GM21526 (cell line): ENCODE results near the gene S100A11.

Source experiments
- ATAC-seq: cut with Tn5 transposase; IDR thresholded peaks from one replicate; pipeline ENCODE4 v1.9.1; 2021; ENCODE audit warnings: moderate library complexity; ENCODE audit not compliant: unreplicated experiment, low FRiP score

The S100A11 gene

GRCh38 chr1:152005360-152005912 is 31.4 kb downstream of the S100A11 start:
- ATAC-seq: no peak

DNA sequence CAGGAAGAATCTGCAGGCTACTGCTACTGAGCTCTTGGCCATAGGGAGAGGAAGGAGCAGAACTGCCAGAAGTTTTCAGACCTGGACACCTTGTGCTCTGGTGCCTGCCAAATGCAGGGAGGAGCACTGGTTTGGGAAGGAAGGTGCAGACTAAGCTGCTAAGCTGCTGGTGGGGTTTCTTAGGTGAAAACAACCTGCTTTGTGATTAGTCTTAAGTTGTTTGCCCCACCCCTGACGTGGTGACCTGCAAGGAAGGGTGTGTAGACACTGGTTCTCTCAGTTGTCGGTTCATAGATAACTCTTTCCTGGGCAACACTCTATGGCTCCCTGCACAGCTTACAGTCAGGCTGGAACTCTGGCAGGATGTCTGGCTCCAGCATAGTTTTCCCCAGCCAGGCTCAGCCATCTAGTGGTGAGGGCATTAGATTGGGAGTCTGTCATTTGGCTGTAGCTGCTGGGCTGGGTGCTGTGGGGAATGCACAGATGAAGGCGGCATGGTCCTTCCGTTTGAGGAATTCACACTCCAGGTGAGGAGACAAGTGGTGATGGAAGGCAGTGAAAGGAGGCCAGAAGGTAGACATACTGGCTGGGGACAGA is 32.9 kb downstream of the S100A11 start:
- ATAC-seq: no peak

DNA sequence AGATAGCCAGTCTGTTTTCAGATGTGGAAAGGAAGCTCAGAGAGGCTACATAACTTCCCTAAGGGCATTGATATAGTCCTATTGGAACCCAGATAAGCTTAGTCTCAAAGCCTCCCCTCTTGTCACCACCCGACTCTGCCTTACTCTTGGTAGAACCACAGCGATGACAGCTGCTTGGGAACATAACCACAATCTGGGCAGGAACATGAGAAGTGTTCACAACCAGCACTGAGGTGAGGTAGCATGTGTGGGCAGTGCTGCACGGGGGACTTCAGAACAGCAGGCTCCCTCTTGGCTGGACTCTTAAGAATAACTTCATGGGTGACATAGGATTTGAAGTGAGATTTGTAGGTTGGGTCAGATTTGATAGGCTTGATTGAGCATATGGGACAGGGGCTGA is 33.8 kb downstream of the S100A11 start:
- no peak for ATAC-seq

- no peak for ATAC-seq
These were observed 34.9 kb downstream of the S100A11 start for GRCh38 chr1:152001631-152002584.

DNA sequence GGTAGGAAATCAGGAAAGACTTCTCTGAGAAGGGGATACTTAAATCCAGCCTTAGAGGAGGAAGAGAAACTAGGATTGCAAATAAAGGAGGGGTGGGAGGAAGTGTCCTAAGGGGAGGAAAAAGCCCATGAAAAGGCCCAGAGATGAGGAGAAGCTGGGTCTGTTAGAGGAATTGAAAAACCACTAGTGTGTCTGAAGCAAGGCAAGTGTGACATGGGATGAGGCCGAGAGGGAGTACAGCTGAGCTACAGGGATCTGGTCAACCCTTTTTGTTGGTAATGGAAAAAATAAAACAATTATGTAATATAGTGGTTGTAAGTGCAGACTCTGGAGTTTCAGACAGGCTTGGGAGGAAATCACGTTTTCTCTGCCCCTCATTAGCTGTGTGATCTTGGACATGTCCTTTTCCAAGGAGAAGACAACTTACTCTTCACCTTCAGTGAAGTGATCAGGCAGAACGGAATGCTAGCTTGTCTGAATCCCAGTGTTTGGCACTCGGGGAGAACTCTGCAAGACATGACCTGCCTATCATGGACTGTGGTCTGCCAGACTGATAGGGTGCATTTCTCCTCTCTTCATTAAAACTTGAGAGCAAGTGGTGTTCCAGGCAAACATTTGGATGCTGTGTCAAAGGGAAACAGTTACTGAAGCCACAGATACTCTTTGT is 35.7 kb downstream of the S100A11 start:
- no peak for ATAC-seq

GRCh38 chr1:151998611-151999362 is 38.0 kb downstream of the S100A11 start:
- no peak for ATAC-seq

- ATAC-seq: no peak
These were observed 39.6 kb downstream of the S100A11 start for GRCh38 chr1:151997284-151997570.

DNA sequence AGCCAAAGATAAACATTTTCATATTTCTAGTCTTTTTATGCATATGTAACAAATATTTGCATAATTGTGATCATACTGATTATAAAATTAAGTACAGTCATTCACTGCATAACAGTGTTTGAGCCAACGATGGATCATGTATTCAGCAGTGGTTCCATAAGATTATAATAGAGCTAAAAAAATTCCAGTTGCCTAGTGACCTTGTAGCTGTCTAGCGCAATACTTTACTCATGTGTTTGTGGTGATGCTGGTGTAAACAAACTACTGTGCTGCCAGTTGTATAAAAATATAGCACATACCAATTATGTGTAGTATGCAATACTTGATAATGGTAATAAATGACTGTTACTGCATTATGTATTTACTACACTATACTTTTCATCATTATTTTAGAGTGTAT is 41.0 kb downstream of the S100A11 start:
- no peak for ATAC-seq

GRCh38 chr1:151994956-151995355 is 41.8 kb downstream of the S100A11 start:
- ATAC-seq: no peak

DNA sequence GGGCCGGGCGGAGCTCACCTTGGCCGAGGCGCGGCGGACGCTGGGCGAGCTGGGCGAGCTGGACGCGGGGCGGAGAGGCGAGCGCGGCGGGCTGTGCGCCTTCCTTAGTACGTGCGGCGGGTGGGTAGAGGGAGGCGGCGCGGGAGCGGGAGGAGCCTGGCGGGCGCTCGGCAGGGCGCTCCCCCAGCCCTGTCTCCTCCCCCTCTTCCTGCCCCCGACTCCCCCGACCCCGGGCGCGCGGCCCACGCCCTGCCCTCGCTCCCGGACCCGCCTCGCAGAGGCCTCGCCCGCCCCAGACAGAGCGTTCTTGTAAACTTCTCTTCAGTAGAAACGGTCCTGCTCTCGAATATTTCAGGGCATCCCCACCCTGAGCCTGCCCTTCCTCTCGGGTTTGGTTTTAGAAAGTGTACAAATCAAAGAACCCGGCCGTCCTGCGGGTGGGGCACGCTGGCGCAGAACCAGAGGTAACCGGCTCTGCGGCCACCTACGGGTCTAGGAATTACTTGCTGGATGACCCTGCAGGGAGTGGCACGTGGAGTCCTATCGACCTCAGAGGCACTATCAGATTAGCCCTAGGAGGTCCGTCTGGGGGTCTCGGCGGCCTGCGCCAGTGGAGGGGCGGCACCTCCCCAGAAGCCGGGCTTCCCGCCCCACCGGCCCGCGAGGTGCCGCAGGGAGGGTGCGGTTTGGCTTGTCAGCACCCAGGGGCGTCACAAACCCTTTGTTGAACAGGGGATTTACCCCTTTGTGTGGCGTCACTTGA is 42.9 kb downstream of the S100A11 start, which contains the start of gene S100A10:
Gene S100A10, minus strand, starts transcription at position 126 of the 763 bp plus-strand sequence. CDS start 7,629 bp downstream, outside the sequence.
- no peak for ATAC-seq

GRCh38 chr1:151993084-151993733 is 43.6 kb downstream of the S100A11 start:
- no peak for ATAC-seq

DNA sequence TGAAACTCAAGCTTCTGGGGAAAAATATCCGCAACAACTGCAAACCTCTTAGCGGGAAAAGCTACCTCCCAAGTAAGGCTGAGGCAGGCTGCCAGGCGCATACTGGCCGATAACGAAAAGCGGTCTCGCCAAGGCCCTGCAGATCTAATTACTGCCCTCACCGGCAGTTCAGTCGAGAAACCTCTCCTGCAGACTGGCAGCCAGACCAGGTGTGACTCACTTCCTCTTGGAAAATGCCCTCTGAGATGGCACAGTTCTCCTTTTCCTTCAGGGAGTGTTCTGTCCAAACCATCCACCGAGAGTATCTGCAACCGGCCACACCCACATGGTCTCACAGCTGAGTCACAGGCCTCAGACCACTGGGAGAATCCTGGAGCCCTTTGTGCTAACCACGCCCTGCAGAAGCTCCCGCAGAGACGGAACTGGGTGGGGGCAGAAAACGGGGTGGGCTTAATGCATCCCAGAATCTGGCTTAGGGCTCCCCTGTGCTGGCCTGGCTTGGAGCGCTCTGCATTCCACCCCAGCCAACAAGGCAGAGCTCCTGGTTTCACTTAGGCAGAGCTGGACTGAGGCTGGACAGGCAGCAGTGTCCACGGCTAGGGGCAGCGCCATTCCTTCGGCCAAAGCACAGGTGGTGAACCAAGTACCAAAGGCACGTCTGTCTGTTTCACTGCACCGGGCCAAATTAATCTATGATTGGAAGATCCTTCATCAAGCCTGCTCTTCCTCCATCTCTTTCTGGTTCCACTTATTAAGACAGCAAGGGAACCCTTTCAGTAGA is 44.3 kb downstream of the S100A11 start:
- ATAC-seq: no peak

- ATAC-seq: no peak
These were observed 45.0 kb downstream of the S100A11 start for GRCh38 chr1:151991663-151992302.

DNA sequence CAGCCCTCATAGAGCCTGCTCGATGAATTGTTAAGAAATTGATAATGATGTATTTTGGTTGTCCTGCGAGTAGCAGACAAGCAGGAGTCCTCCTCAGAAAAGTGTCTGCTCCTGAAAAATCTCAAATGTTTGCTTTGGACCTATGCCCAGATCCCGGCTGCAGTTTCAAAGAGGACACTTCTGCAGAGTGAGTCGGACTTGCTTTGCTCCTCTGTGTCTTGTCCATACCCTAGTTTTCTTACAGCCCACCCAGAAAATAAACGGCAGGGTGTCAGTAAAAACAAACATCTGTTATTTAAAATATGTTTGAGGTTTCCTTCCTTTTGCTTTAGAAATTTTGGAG is 46.0 kb downstream of the S100A11 start:
- no peak for ATAC-seq

GRCh38 chr1:151990058-151990855 is 46.5 kb downstream of the S100A11 start:
- ATAC-seq: no peak

DNA sequence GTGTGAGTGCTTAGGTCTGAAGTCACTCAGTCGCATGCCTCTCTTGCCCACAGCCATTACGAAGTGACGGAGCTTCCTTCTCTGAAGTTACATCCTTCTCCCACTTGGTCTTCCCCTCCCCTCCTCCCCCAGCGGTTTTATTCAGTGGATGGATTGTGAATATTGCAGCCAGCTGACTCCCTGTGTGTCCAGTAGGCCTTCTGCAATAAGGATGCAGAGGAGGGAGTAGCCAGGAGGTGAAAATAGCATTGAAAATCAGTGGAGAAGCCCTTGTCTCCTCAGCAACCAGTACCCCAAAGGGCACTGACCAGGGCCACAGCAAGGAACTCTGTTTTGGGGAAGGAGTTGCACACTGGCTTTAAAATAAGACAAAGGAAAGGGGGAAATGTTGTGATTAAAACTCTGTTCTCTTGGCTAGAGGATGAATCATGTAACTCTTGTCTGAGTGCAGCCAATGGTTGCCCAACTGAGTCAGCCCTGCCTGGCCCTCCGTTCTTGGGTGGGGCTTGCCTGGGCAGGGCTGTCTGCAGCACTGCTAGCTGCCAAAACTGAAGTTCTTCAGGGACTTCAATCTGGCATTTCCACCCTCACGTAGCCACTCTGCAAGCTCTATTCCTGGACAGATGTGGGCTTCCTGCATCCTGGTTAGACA is 47.5 kb downstream of the S100A11 start:
- ATAC-seq: no peak

- ATAC-seq: no peak
These were observed 48.3 kb downstream of the S100A11 start for GRCh38 chr1:151988405-151988923.
